K562 (cell line): ENCODE measurements around the gene SSU72. TPM values are rescaled to one million over a fixed set of nuclear protein-coding genes. Genes with fewer than 3 reads are reported as not detected.

ENCODE experiments used
- ATAC-seq: fragments of 200-7000 bp; cut with Tn5 transposase; 3 replicates; pipeline ENCODE4 v1.9.1; 2020; ENCODE audit warnings: moderate library complexity
- BruUV-seq: library from RNA; stranded (reverse); fragments of 400-500 nt; replicated peaks from 2 replicates; lab custom pipeline; 2021; lab: Mats Ljungman, UMichigan
- CTCF ChIA-PET: fragments of 300-600 bp; formaldehyde crosslinking; extraction: SDS; loops from one replicate; lab custom pipeline; 2021; ENCODE audit warnings: low intra/inter-chr PET ratio; lab: Yijun Ruan, JAX
- POLR2A ChIA-PET: fragments of 300-600, 350-650 bp; sonication (Branson Sonifier 250); formaldehyde crosslinking; extraction: SDS; loops from one replicate; lab custom pipeline; 2021; ENCODE audit warnings: antibody characterized with exemption, inconsistent platforms; lab: Yijun Ruan, JAX
- DNase-seq, 4 experiments: peaks; one replicate each; pipeline versions ENCODE4 v3.0.0 to v3.0.0-alpha.2; 2011 to 2018; ENCODE audit warnings: low spot score in 3 of 4, mixed read lengths in 3 of 4; ENCODE audit errors: extremely low read depth in 1 of 4
- FAIRE-seq: peaks from 2 replicates; lab custom pipeline; 2011; peaks lifted over from hg19 to GRCh38; lab: Jason Lieb, UNC
- H2AFZ ChIP-seq: 2 replicates; pipeline ENCODE4 v1.6.0; 2011; ENCODE audit warnings: low read depth, low read length, control low read depth, inconsistent platforms
- H3K27ac ChIP-seq: fragments of 200-600 bp; 3 replicates; pipeline ENCODE4 v1.8.0; 2011; ENCODE audit warnings: low read depth, mild to moderate bottlenecking, control low read depth, inconsistent platforms, low read length, moderate library complexity, mixed read lengths; ENCODE audit errors: extremely low read depth
- H3K27me3 ChIP-seq, 2 experiments: fragments of 300-600 bp in 1 of 2; 2 replicates in 1 of 2; 3 replicates in 1 of 2; pipeline versions ENCODE4 v1.6.0 to v1.8.0; 2011; ENCODE audit warnings: inconsistent platforms in 2 of 2, low read length in 2 of 2, mild to moderate bottlenecking in 1 of 2, mixed read lengths in 1 of 2, moderate library complexity in 1 of 2; ENCODE audit not compliant: control insufficient read depth in 2 of 2, insufficient read depth in 2 of 2
- H3K36me3 ChIP-seq: fragments of 300-600 bp; 3 replicates; pipeline ENCODE4 v1.8.0; 2011; ENCODE audit warnings: mild to moderate bottlenecking, low read length, inconsistent platforms; ENCODE audit not compliant: control insufficient read depth, insufficient read depth
- H3K4me1 ChIP-seq, 2 experiments: fragments of 200-600 bp in 1 of 2; replicated peaks in 1 of 2; 2 replicates in 1 of 2; 3 replicates in 1 of 2; pipeline versions ENCODE4 v1.5.1 to v1.8.0; 2011; ENCODE audit warnings: inconsistent platforms in 2 of 2, low read length in 2 of 2, mild to moderate bottlenecking in 1 of 2, mixed read lengths in 1 of 2, moderate library complexity in 1 of 2; ENCODE audit not compliant: control insufficient read depth in 2 of 2, insufficient read depth in 2 of 2
- H3K4me2 ChIP-seq: 2 replicates; pipeline ENCODE4 v1.6.1; 2011; ENCODE audit warnings: low read length, control low read depth, inconsistent platforms, mixed read lengths; ENCODE audit not compliant: insufficient read depth
- H3K4me3 ChIP-seq: fragments of 200-600 bp; sonication (generic), shearing (Covaris generic); 2 replicates; pipeline ENCODE4 v1.5.1; 2016; ENCODE audit warnings: control low read depth, inconsistent platforms
- H3K79me2 ChIP-seq: fragments of 200-600 bp; 3 replicates; pipeline ENCODE4 v1.8.0; 2011; ENCODE audit warnings: low read length, inconsistent platforms; ENCODE audit not compliant: control insufficient read depth, insufficient read depth
- H3K9ac ChIP-seq, 2 experiments: 2 replicates each; pipeline versions ENCODE4 v1.6.0 to v1.6.1; 2011; ENCODE audit warnings: low read depth in 2 of 2, low read length in 2 of 2, control low read depth in 1 of 2, inconsistent platforms in 1 of 2, mild to moderate bottlenecking in 1 of 2, mixed read lengths in 1 of 2; ENCODE audit not compliant: insufficient read depth in 1 of 2
- H3K9me1 ChIP-seq: one replicate; pipeline ENCODE4 v1.6.0; 2011; ENCODE audit warnings: inconsistent platforms, mild to moderate bottlenecking, low read length, moderate library complexity; ENCODE audit not compliant: control insufficient read depth, insufficient read depth
- H3K9me3 ChIP-seq: replicated peaks from 2 replicates; pipeline ENCODE4 v1.5.1; 2011; ENCODE audit warnings: low read depth, low read length, inconsistent platforms; ENCODE audit not compliant: control insufficient read depth, insufficient read depth
- H4K20me1 ChIP-seq: replicated peaks from 2 replicates; pipeline ENCODE4 v1.6.1; 2011; ENCODE audit warnings: low read length, inconsistent platforms, mixed read lengths; ENCODE audit not compliant: control insufficient read depth, insufficient read depth
- CTBP1 ChIP-seq: fragments of 450-650 bp; IDR thresholded peaks from 2 replicates; pipeline ENCODE4 v1.6.1; 2016; ENCODE audit warnings: borderline replicate concordance
- GTF2F1 ChIP-seq: IDR thresholded peaks from 2 replicates; pipeline ENCODE4 v1.6.1; 2011; ENCODE audit warnings: low read depth, low read length, improper control_type of control experiment
- KLF16 ChIP-seq: IDR thresholded peaks from 2 replicates; pipeline ENCODE4 v1.6.1; 2016; ENCODE audit warnings: antibody characterized with exemption
- NELFE ChIP-seq: IDR thresholded peaks from 2 replicates; pipeline ENCODE4 v1.6.1; 2011; ENCODE audit warnings: mild to moderate bottlenecking; ENCODE audit not compliant: insufficient read depth, insufficient read length
- NFRKB ChIP-seq: fragments of 450-650 bp; IDR thresholded peaks from 2 replicates; pipeline ENCODE4 v1.6.1; 2016; ENCODE audit warnings: low read depth
- ZNF217 ChIP-seq: sonication (generic); formaldehyde crosslinking; IDR thresholded peaks from 2 replicates; pipeline ENCODE4 v1.8.0; 2022; ENCODE audit warnings: mild to moderate bottlenecking, missing genetic modification reagents
- ZNF431 ChIP-seq: sonication (generic); formaldehyde crosslinking; IDR thresholded peaks from 2 replicates; pipeline ENCODE4 v1.8.0; 2022; ENCODE audit warnings: mild to moderate bottlenecking, missing genetic modification reagents
- ZNF436 ChIP-seq: fragments of 250-450, 450-650 bp; sonication (Bioruptor Pico); formaldehyde crosslinking; IDR thresholded peaks from 2 replicates; pipeline ENCODE4 v1.7.0; 2020; ENCODE audit warnings: mild to moderate bottlenecking
- ZNF444 ChIP-seq: fragments of 250-450 bp; sonication (Bioruptor Pico); IDR thresholded peaks from 2 replicates; pipeline ENCODE4 v1.4.0; 2020; ENCODE audit warnings: mild to moderate bottlenecking, moderate library complexity
- WGBS: fragments of 100-300 bp; shearing (Covaris generic); methylation state at CpG from one replicate; pipeline ENCODE4 v1.1.6; 2016; ENCODE audit warnings: low coverage, mixed read lengths; ENCODE audit not compliant: insufficient coverage; ENCODE audit errors: missing lambda C conversion rate; 5-methylcytosine and 5-hydroxymethylcytosine counted together
- in situ Hi-C: fragments of 300-500 bp; cut with MboI; formaldehyde crosslinking; loops from 4 replicates; pipeline ENCODE4 v1.15.0; 2018; ENCODE audit warnings: inconsistent platforms, mixed read lengths
- intact Hi-C: fragments of 100-400 bp; cut with micrococcal nuclease; formaldehyde crosslinking; loops from 2 replicates; pipeline ENCODE4 v1.14.2; 2022
- polyA plus RNA-seq, 8 experiments: library from polyadenylated mRNA; depleted of rRNA in 4 of 8; stranded (reverse) in 5 of 8; unstranded in 3 of 8; fragments of >200 nt; fragmentation: Nextera tagmentation in 2 of 8; fragmentation: Illumina TruSeq in 1 of 8; extraction: Ambion mirVana in 2 of 8; extraction: Trizol in 1 of 8; gene quantifications; 2 replicates each; pipeline versions ENCODE4 v1.2.1 to v1.2.3, GENCODE V29; 2011 to 2014; ENCODE audit warnings: inconsistent platforms in 1 of 8, missing spikeins in 1 of 8
- total RNA-seq, 7 experiments: library from RNA; depleted of rRNA in 6 of 7; stranded (reverse); fragments of >200 nt in 6 of 7; fragmentation: Illumina TruSeq in 2 of 7; extraction: Trizol in 2 of 7; gene quantifications; 2 replicates each; pipeline versions ENCODE4 v1.2.1 to v1.2.3, GENCODE V29; 2011 to 2021; ENCODE audit warnings: low replicate concordance in 1 of 7
- TF ChIP-seq, protein P1 (sequence below): sonication (generic); formaldehyde crosslinking; IDR thresholded peaks from 2 replicates; pipeline ENCODE4 v1.8.0; 2022; ENCODE audit warnings: mild to moderate bottlenecking, low read depth, missing genetic modification reagents
- TF ChIP-seq, protein P2 (sequence below): fragments of 450-650 bp; formaldehyde crosslinking; IDR thresholded peaks from 2 replicates; pipeline ENCODE4 v1.4.0; 2020; ENCODE audit warnings: mild to moderate bottlenecking, moderate library complexity
- TF ChIP-seq, protein P3 (sequence below): sonication (generic); formaldehyde crosslinking; IDR thresholded peaks from 2 replicates; pipeline ENCODE4 v1.8.0; 2022; ENCODE audit warnings: mild to moderate bottlenecking, missing genetic modification reagents, borderline replicate concordance
- TF ChIP-seq, protein P4 (sequence below), 2 experiments: IDR thresholded peaks in 1 of 2; conservative IDR thresholded peaks in 1 of 2; 2 replicates each; pipeline ENCODE4 v1.6.1; 2016; ENCODE audit warnings: low read depth in 2 of 2, mild to moderate bottlenecking in 1 of 2, missing compliant biosample characterization in 1 of 2, missing genetic modification characterization in 1 of 2, moderate library complexity in 1 of 2

SSU72 gene
- total and polyA plus RNA-seq, 9 of the 15 experiments (the other 6 are each of a cell fraction or from before 2014, with no cell fraction given): 70.8 to 201 (median 94.6) TPM

DNA sequence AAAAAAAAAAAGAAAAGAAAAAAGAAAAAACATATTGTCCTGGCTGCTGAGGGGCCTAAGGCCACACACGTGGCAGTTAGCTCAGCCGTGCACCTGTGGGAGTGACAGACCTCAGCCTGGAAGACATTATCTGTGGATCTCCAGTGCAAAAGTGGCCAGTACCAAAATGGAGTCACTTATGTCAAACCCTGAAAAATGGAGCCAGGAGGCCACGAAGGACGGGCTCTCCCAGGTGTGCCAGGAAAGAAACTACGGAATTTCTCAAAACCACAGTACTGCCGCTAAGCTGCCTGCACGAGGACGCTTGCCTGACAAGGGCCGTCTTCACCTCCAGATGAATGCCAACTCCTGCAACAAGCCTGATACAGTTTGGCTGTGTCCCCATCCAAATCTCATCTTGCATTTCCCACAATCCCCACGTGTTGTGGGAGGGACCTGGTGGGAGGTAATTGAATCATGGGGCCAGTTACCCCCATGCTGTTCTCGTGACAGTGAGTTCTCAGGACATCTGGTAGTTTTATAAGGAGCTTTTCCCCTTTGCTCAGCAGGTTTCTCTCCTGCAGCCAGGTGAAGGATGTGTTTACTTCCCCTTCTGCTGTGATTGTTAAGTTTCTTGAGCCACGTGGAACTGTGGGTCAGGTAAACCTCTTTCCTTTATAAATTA lies 35.3 kb upstream of the SSU72 start:
- WGBS: 36% methylated on average over 12 of the region's 12 CpGs
- DNase-seq (no peak), ATAC-seq (no peak), FAIRE-seq (no peak)
- ChIA-PET CTCF (no interaction called here), POLR2A (interaction anchor here (0.9 to 1.0 kb wide), 2 partner anchors 8 to 13 kb away, joined by 3 read pairs; no protein-coding TSS in a partner anchor)
- BruUV-seq: no TSS peak
- Histone ChIP-seq H3K79me2 (peaks cover 17% of the 10 kb centered on the region), H2AFZ (peak overlapping the region; percentile 11), H3K4me2 (no peak overlapping the region), H3K27ac (no peak overlapping the region), H4K20me1 (0 out of 2 replicates have a peak, but pooled peaks cover 6% of the 10 kb centered on the region), H3K4me3 (no peak overlapping the region), H3K9ac (peak overlapping the region in 1 of 2 experiments; percentile 18; a peak in 1 of 4 replicates), H3K9me3 (no peaks in the 10 kb centered on the region), H3K36me3 (no peaks in the 10 kb centered on the region), H3K4me1 (peaks cover 13 to 48% of the 10 kb centered on the region in 2 experiments; a peak in 4 of 5 replicates), H3K27me3 (no peaks in the 10 kb centered on the region; a peak in 1 of 5 replicates), H3K9me1 (no peaks in the 10 kb centered on the region)
- in situ Hi-C loops (no loop called here), intact Hi-C loops (no loop called here)
- TF ChIP-seq, protein P1, sequence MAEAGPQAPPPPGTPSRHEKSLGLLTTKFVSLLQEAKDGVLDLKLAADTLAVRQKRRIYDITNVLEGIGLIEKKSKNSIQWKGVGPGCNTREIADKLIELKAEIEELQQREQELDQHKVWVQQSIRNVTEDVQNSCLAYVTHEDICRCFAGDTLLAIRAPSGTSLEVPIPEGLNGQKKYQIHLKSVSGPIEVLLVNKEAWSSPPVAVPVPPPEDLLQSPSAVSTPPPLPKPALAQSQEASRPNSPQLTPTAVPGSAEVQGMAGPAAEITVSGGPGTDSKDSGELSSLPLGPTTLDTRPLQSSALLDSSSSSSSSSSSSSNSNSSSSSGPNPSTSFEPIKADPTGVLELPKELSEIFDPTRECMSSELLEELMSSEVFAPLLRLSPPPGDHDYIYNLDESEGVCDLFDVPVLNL: no peak
- TF ChIP-seq, protein P2, sequence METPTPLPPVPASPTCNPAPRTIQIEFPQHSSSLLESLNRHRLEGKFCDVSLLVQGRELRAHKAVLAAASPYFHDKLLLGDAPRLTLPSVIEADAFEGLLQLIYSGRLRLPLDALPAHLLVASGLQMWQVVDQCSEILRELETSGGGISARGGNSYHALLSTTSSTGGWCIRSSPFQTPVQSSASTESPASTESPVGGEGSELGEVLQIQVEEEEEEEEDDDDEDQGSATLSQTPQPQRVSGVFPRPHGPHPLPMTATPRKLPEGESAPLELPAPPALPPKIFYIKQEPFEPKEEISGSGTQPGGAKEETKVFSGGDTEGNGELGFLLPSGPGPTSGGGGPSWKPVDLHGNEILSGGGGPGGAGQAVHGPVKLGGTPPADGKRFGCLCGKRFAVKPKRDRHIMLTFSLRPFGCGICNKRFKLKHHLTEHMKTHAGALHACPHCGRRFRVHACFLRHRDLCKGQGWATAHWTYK (CRISPR knock-in tag): peak; percentile 78; the same call in 1 of the 2 replicates
- no peak for TF ChIP-seq ZNF217 (CRISPR knock-in tag)
- TF ChIP-seq, protein P3, sequence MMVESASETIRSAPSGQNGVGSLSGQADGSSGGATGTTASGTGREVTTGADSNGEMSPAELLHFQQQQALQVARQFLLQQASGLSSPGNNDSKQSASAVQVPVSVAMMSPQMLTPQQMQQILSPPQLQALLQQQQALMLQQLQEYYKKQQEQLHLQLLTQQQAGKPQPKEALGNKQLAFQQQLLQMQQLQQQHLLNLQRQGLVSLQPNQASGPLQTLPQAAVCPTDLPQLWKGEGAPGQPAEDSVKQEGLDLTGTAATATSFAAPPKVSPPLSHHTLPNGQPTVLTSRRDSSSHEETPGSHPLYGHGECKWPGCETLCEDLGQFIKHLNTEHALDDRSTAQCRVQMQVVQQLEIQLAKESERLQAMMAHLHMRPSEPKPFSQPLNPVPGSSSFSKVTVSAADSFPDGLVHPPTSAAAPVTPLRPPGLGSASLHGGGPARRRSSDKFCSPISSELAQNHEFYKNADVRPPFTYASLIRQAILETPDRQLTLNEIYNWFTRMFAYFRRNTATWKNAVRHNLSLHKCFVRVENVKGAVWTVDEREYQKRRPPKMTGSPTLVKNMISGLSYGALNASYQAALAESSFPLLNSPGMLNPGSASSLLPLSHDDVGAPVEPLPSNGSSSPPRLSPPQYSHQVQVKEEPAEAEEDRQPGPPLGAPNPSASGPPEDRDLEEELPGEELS (CRISPR knock-in tag): no peak
- TF ChIP-seq KLF16: no peak
- TF ChIP-seq, protein P4, sequence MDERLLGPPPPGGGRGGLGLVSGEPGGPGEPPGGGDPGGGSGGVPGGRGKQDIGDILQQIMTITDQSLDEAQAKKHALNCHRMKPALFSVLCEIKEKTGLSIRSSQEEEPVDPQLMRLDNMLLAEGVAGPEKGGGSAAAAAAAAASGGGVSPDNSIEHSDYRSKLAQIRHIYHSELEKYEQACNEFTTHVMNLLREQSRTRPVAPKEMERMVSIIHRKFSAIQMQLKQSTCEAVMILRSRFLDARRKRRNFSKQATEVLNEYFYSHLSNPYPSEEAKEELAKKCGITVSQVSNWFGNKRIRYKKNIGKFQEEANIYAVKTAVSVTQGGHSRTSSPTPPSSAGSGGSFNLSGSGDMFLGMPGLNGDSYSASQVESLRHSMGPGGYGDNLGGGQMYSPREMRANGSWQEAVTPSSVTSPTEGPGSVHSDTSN (CRISPR knock-in tag; IDR thresholded peaks at IDR 0.05; ENCODE audit: low read depth): no peak
- TF ChIP-seq, protein P4 (tag; conservative IDR thresholded peaks at IDR 0.05; ENCODE audit: low read depth): peak; percentile 67
- TF ChIP-seq CTBP1: no peak
- peak; percentile 69; the same call in 1 of the 2 replicates for TF ChIP-seq ZNF444 (CRISPR knock-in tag)
- no peak for TF ChIP-seq NELFE
- no peak for TF ChIP-seq ZNF436
- no peak for TF ChIP-seq ZNF431 (CRISPR knock-in tag)
- TF ChIP-seq NFRKB: no peak
- TF ChIP-seq GTF2F1: no peak
